ENCODE data around the gene PTPN12.
"Not testable (repeated sequence)": the region's sequence is repeated elsewhere in the genome, so short reads cannot be mapped to it uniquely, and the experiment has no call there.

The PTPN12 gene

DNA sequence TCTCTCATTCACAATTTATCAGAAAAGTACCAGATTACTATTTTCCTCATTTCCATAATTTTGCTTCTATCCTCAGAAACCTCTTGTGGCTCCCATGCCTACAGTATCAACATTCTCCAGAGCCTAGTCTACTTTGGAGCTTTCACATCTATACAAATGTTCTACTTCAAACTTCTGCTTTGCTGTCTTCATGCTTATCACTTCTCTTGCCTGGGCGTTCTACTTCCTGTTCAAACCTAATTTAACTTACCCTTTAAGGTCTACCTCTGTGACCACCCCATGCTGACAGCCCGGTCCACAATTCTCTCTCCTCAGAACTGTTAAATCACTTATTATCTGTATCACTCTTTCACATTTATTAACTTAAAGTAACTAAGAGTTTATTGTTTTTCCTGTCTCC, 6.1 kb upstream of the PTPN12 start:
- H3K9ac ChIP-seq (ENCODE audit: low read depth, low read length) = no peak overlapping the region
- H3K9me3 ChIP-seq (ENCODE audit: control insufficient read depth, insufficient read depth, low read length) = 0 out of 2 replicates have a peak, but pooled peaks cover 5% of the 10 kb centered on the region
- H3K36me3 ChIP-seq (ENCODE audit: insufficient read depth, low read length) = no peaks in the 10 kb centered on the region
- H3K4me1 ChIP-seq (ENCODE audit: insufficient read depth, low read length) = no peaks in the 10 kb centered on the region

DNA sequence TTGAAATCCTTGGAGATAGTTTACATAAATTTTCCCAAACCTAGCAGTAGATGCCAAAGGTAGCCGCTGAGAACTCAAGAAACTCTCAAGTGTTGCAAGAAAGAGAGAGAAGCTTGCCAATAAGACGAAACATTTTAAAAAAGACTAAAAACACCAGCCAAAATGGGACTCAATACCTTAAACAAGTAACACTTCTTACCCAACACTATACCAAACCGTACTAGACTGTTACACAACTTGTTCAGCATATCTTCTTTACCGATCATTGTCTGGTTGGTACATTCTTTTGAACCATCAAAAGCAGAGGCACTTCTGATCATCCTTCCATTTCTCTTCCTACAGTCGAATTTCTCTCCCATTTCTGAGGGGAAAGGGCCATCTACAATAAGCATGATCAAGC, 4.8 kb upstream of the PTPN12 start:
- Histone ChIP-seq H3K9ac (ENCODE audit: low read depth, low read length) (no peak overlapping the region), H3K4me1 (ENCODE audit: insufficient read depth, low read length) (no peaks in the 10 kb centered on the region), H3K9me3 (ENCODE audit: control insufficient read depth, insufficient read depth, low read length) (0 out of 2 replicates have a peak, but pooled peaks cover 5% of the 10 kb centered on the region), H3K36me3 (ENCODE audit: insufficient read depth, low read length) (no peaks in the 10 kb centered on the region)

DNA sequence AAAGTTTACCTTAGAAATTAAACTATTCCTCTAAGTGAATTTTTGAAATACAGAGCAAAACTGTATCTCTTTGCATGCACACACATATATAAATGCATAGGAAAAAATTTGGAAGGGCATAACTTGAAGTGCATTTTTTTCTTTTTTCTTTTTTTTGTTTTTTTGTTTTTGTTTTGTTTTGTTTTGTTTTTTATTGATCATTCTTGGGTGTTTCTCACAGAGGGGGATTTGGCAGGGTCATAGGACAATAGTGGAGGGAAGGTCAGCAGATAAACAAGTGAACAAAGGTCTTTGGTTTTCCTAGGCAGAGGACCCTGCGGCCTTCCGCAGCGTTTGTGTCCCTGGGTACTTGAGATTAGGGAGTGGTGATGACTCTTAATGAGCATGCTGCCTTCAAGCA, 4.4 kb upstream of the PTPN12 start:
- not testable (repeated sequence) for H3K9ac ChIP-seq (ENCODE audit: low read depth, low read length); H3K4me1 ChIP-seq (ENCODE audit: insufficient read depth, low read length); H3K9me3 ChIP-seq (ENCODE audit: control insufficient read depth, insufficient read depth, low read length); H3K36me3 ChIP-seq (ENCODE audit: insufficient read depth, low read length)

DNA sequence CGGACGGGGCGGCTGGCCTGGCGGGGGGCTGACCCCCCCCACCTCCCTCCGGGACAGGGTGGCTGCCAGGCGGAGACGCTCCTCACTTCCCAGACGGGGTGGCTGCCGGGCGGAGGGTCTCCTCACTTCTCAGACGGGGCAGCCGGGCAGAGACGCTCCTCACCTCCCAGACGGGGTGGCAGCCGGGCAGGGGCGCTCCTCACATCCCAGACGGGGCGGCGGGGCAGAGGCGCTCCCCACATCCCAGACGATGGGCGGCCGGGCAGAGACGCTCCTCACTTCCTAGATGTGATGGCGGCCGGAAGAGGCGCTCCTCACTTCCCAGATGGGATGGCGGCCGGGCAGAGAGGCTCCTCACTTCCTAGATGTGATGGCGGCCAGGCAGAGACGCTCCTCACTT, 3.0 kb upstream of the PTPN12 start:
- not testable (repeated sequence) for H3K4me1 ChIP-seq (ENCODE audit: insufficient read depth, low read length); H3K9me3 ChIP-seq (ENCODE audit: control insufficient read depth, insufficient read depth, low read length); H3K9ac ChIP-seq (ENCODE audit: low read depth, low read length); H3K36me3 ChIP-seq (ENCODE audit: insufficient read depth, low read length)

DNA sequence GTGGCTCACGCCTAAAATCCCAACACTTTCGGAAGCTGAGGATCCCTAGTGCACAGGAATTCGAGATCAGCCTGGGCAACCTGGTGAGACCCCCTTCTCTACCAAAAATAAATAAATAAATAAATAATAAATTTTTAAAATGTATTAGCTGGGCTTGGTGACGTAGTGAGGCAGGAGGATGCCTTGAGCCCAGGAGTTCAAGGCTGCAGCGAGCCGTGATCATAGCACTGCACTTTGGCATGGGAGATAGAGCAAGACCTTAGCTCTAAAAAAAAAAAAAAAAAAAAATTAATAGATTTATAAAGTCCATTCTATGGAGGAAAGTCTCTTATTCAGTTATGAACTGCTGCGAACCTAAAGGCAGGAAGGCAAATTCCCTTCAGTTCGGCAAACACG, 1.1 kb upstream of the PTPN12 start:
- Histone ChIP-seq H3K9me3 (ENCODE audit: control insufficient read depth, insufficient read depth, low read length) (0 out of 2 replicates have a peak, but pooled peaks cover 5% of the 10 kb centered on the region), H3K9ac (ENCODE audit: low read depth, low read length) (peak overlapping the region; percentile 64)

DNA sequence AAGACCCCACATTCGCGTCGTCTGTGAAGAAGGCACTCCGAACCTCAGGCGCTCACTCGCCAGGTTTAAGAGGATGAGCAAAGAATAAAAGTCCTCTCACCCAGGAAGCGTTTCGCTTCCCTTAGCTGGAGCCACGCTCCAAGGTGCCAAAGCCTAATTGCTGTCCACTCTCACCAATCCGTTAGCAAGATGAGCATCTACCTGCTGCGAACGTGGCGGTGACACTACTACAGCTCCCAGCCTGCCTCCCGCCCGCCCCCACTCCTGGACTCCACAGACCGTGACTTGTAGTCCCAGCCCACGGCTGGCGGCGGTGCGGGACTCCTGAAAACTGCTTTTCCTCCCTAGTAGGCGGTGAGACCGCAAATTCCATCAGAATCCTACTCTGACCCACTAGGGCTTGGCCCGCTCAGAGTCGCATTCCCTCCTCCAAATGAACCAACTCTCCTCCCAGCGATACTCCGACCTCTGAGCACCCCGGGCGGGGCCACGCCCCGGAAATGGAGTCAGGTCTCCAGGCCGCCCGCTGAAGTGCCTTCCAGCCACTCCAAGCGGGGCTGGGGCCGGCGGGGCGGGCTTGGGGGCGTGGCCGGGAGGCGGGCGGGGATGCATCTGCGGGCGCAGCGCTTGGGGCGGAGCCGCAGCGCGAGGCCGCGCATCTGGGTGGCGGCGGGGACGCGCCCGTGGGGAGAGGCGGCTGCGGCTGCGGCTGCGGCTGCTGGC, 521 bp upstream of the PTPN12 start:
- Histone ChIP-seq H3K9ac (ENCODE audit: low read depth, low read length) (peak overlapping the region; percentile 64), H3K9me3 (ENCODE audit: control insufficient read depth, insufficient read depth, low read length) (0 out of 2 replicates have a peak, but pooled peaks cover 5% of the 10 kb centered on the region), H3K4me1 (ENCODE audit: insufficient read depth, low read length) (peaks cover 9% of the 10 kb centered on the region), H3K36me3 (ENCODE audit: insufficient read depth, low read length) (peaks cover 3% of the 10 kb centered on the region)

More for the DNA sequence above, 1.1 kb upstream of the PTPN12 start:
- Histone ChIP-seq H3K4me1 (ENCODE audit: insufficient read depth, low read length) (peaks cover 7% of the 10 kb centered on the region), H3K36me3 (ENCODE audit: insufficient read depth, low read length) (peaks cover 3% of the 10 kb centered on the region)

DNA sequence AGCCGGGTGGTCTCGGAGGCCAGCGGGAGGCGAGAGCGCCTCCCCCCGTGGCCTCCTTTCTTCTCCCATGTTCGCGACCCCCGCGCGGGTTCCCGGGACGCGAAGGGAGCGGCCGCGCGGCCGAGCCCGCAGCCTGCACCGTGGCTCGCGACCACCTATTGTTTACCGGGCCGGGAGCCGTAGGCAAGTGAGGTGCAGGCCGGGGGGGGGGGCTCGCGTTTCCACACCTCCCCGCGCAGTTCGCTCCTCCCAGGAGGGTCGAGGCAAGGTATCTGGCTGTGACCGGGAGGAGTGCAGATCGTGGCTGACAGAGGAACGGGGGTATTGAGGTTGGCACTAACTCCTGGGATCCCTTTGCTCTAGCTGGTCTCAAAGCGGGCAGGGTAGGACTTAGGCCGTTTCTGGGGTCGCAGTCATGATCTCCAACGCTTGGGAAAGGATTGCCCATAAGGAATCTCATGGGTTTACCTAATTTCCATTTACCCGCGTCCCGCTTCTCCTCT, 734 bp downstream of the PTPN12 start:
- Histone ChIP-seq H3K36me3 (ENCODE audit: insufficient read depth, low read length) (peaks cover 3% of the 10 kb centered on the region), H3K9ac (ENCODE audit: low read depth, low read length) (peak overlapping the region; percentile 99), H3K9me3 (ENCODE audit: control insufficient read depth, insufficient read depth, low read length) (0 out of 2 replicates have a peak, but pooled peaks cover 5% of the 10 kb centered on the region), H3K4me1 (ENCODE audit: insufficient read depth, low read length) (peaks cover 9% of the 10 kb centered on the region)

DNA sequence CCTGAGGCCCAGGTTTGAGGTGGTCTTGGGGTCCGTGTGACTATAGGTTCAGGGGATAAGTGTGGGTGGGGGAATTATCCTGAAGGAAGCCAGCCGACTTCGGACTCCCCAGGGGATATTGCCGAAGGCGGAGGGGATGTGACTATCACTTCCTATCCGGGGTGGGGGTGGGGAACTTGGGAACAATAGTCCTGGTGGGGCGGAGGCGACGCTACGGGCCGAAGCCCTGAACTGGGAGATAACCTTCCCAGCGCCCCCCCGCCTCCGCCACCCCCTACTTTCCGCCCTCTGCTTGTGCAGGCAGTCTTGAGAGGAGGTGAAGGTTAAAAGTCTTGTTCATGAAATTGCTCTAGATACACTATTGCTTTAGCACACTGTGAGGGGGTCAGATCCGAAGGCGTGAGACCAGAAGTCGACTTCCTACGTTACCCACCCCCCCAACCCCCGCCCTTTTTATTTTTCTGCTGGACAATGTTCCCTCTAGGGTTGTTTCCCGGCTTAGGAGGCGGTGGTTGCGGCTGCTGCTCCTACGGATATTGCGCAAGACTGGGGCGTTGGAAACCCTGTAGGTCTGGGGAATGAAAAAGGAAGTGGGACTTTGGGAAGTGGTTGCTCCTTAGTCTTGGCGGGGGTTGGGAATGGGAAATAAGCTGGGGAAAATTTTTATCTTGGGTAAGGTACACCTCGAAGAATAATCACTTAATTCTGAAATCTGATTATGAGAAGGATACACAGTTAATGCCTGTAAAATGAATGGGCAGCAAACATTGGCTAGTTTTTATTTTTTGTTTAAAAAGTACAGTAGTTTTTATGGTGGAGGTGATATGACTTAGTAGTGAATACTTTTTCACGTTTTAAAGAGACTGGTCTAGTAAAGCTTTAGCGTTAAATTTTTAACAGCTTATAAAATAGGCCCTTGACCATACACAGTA, 1.5 kb downstream of the PTPN12 start:
- Histone ChIP-seq H3K9ac (ENCODE audit: low read depth, low read length) (peak overlapping the region; percentile 99), H3K4me1 (ENCODE audit: insufficient read depth, low read length) (peaks cover 9% of the 10 kb centered on the region), H3K36me3 (ENCODE audit: insufficient read depth, low read length) (peaks cover 3% of the 10 kb centered on the region), H3K9me3 (ENCODE audit: control insufficient read depth, insufficient read depth, low read length) (0 out of 2 replicates have a peak, but pooled peaks cover 5% of the 10 kb centered on the region)

DNA sequence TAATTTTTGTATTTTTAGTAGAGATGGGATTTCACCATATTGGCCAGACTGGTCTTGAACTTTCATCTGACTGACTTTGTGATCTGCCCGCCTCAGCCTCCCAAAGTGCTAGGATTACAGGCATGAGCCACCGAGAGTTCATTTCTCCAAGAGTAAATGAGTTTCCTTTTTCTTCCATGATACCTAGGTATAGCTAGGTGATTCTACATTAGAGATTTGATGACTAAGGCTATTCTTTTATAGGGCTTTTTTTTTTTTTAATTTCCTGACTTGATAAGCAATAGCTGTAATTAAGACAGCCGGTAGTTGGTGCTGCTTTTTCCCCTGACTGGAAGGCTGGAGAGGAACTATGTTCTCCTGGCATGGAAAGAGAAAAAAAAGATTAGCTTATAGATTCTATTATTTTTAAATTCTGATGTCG, 3.3 kb downstream of the PTPN12 start:
- Histone ChIP-seq H3K36me3 (ENCODE audit: insufficient read depth, low read length) (peaks cover 3% of the 10 kb centered on the region), H3K4me1 (ENCODE audit: insufficient read depth, low read length) (peaks cover 14% of the 10 kb centered on the region), H3K9ac (ENCODE audit: low read depth, low read length) (no peak overlapping the region; the same call in 1 of the 2 replicates), H3K9me3 (ENCODE audit: control insufficient read depth, insufficient read depth, low read length) (0 out of 2 replicates have a peak, but pooled peaks cover under 1% of the 10 kb centered on the region)

DNA sequence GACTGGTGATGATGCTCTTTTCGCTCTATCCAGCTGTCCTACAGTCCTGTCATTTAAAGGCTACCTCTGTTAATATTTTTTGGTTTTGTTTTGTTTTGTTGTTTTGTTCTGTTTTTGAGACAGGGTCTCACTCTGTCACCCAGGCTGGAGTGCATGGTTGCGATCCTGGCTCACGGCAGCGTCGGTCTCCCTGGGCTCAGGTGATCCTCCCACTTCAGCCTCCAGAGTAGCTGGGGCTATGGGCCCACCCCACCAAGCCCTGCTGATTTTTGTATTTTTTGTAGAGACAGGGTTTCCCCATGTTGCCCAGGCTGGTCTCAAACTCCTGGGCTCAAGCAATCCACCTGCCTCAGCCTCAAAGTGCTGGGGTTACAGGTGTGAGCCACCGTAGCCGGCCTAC, 3.9 kb downstream of the PTPN12 start:
- H3K4me1 ChIP-seq (ENCODE audit: insufficient read depth, low read length) = peaks cover 14% of the 10 kb centered on the region
- not testable (repeated sequence) for H3K9me3 ChIP-seq (ENCODE audit: control insufficient read depth, insufficient read depth, low read length); H3K36me3 ChIP-seq (ENCODE audit: insufficient read depth, low read length); H3K9ac ChIP-seq (ENCODE audit: low read depth, low read length)

DNA sequence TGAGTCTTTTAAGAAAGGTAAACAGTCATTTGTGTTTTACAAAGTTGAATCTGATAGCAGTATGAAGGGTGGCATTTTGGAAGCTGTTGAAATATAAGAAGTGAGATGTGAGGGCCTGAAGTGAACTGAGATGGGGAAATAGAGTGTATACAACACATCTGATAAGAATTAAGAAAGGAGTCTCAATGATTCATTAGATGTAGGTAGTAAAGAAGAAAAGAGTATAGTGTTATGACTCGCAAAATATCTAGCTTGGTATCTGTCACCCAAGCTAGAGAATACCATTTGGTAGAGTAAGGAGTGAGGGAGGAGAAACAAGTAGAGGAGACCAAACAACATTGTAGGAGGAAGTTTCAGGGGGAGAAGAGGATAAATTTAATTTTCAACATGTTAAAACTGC, 5.3 kb downstream of the PTPN12 start:
- H3K4me1 ChIP-seq (ENCODE audit: insufficient read depth, low read length) = peaks cover 18% of the 10 kb centered on the region
- no peaks in the 10 kb centered on the region for H3K9me3 ChIP-seq (ENCODE audit: control insufficient read depth, insufficient read depth, low read length)
- H3K9ac ChIP-seq (ENCODE audit: low read depth, low read length) = no peak overlapping the region
- peaks cover 3% of the 10 kb centered on the region for H3K36me3 ChIP-seq (ENCODE audit: insufficient read depth, low read length)

DNA sequence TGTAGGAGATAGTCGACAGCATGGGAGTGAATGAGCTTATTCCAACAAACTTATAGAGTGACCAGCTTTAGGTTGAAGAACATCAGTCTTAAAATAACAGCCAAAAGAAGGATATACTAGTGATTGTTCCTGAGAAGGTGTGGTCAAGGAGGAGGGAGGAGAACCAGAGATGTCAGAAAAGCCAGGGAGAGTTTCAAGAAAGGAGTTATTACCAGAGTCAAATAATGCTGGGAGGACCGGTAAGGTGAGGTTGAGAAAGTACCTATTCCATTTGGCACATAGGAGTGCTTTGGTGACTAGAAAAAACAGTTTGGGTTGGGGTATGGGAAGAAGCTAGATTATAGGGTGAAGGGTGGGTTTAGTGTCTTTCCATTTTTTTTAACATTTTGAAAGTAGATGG, 5.8 kb downstream of the PTPN12 start:
- no peak overlapping the region for H3K9ac ChIP-seq (ENCODE audit: low read depth, low read length)
- H3K4me1 ChIP-seq (ENCODE audit: insufficient read depth, low read length) = peaks cover 22% of the 10 kb centered on the region
- H3K9me3 ChIP-seq (ENCODE audit: control insufficient read depth, insufficient read depth, low read length) = no peaks in the 10 kb centered on the region
- H3K36me3 ChIP-seq (ENCODE audit: insufficient read depth, low read length) = peaks cover 3% of the 10 kb centered on the region

DNA sequence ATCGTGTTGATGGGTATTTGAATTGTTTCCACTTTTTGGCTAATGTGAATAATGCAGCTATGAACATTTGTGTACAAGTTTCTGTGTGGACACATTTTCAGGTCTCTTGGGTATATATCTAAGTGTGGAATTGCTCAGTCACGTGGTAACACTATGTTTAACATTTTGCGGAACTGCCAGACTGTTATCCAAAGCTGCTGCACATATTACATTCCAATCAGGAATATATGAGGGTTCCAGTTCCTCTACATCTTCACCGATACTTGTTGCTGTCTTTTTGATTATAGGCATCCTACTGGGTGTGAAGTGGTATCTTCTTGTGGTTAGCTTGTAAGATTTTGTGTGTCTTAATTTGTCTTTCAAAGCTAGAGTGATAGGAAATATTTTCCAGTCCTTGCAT, 6.8 kb downstream of the PTPN12 start:
- no peaks in the 10 kb centered on the region for H3K9me3 ChIP-seq (ENCODE audit: control insufficient read depth, insufficient read depth, low read length)
- peaks cover 3% of the 10 kb centered on the region for H3K36me3 ChIP-seq (ENCODE audit: insufficient read depth, low read length)
- no peak overlapping the region for H3K9ac ChIP-seq (ENCODE audit: low read depth, low read length)
- H3K4me1 ChIP-seq (ENCODE audit: insufficient read depth, low read length) = peaks cover 28% of the 10 kb centered on the region

DNA sequence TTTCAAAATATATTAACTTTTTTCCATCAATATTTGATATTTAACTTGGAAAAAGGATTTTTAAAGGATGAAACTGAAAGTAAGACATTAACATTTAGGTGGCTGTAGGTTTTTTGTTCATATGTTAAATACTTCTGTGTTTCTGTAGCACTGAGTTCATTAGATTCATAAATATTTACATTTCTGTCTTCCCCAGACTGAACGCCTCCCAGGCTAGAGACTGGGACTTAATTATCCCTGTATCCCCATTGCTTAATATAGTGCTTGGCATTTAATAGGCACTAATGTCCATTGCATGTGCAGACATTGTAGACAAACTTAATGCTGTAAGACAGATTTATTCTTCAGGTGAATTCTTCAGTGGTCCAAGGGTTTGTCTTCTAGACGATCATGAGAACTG, 7.4 kb downstream of the PTPN12 start:
- H3K4me1 ChIP-seq (ENCODE audit: insufficient read depth, low read length) = peaks cover 31% of the 10 kb centered on the region
- H3K36me3 ChIP-seq (ENCODE audit: insufficient read depth, low read length) = peaks cover 3% of the 10 kb centered on the region
- no peaks in the 10 kb centered on the region for H3K9me3 ChIP-seq (ENCODE audit: control insufficient read depth, insufficient read depth, low read length)
- H3K9ac ChIP-seq (ENCODE audit: low read depth, low read length) = no peak overlapping the region

Data from ES-I3 (cell line).